ENCODE data around the gene TIMP2. TPM values are rescaled to one million over a fixed set of nuclear protein-coding genes. Genes with fewer than 3 reads are reported as not detected.
A peak's percentile ranks its signal among the peaks of the same experiment; 100 is the strongest.

TIMP2 gene
- total RNA-seq, 4 donors from 2014 or later: 32.2 to 70.7 (median 54.6) TPM

GRCh38 chr17:78817123-78817522, 108.1 kb downstream of the TIMP2 start:
- TF ChIP-seq POLR2A (IDR thresholded peaks at IDR 0.05) (no peak), EP300 (IDR thresholded peaks at IDR 0.05; ENCODE audit: low read depth) (no peak), CTCF (IDR thresholded peaks at IDR 0.05) (no peak), POLR2AphosphoS5 (IDR thresholded peaks at IDR 0.05) (no peak)
- DNase-seq: no peak
- 73 to 81% methylated on average over 3 to 6 of the region's 6 CpGs for WGBS, 2 donors (ENCODE audit: low coverage in 1 of 2)
- intact Hi-C loops (cut with DNase I; ENCODE audit: low total_unique reads) (no loop called here), in situ Hi-C loops (cut with MboI; ENCODE audit: low pct_ligation_motif_present in 1 of 4, low pct_unique_long_range_greater_than_20kb in 1 of 4, low sequenced_read_pairs in 3 of 4) (loop anchor here in 1 of 4 donors (25.0 kb wide), 1 partner anchor 330 kb away; no protein-coding TSS in a partner anchor)
- H3K4me3 ChIP-seq: no peak overlapping the region
- H3K9me3 ChIP-seq: no peaks in the 10 kb centered on the region
- no peaks in the 10 kb centered on the region for H3K27me3 ChIP-seq
- H3K27ac ChIP-seq: peak overlapping the region in 2 of 4 donors; percentile 24 to 62
- H3K4me1 ChIP-seq: peaks cover 0 to 3% (median 0%) of the 10 kb centered on the region in 4 donors
- peaks cover 0 to 70% (median 31%) of the 10 kb centered on the region in 4 donors for H3K36me3 ChIP-seq

GRCh38 chr17:78815696-78816095, 109.5 kb downstream of the TIMP2 start:
- H3K4me3 ChIP-seq: no peak overlapping the region
- WGBS, 2 donors (ENCODE audit: low coverage in 1 of 2): 85 to 88% methylated on average over 5 to 7 of the region's 7 CpGs
- no peak overlapping the region for H3K27ac ChIP-seq
- intact Hi-C loops (cut with DNase I; ENCODE audit: low total_unique reads): no loop called here
- H3K27me3 ChIP-seq: no peaks in the 10 kb centered on the region
- H3K9me3 ChIP-seq: no peaks in the 10 kb centered on the region
- in situ Hi-C loops (cut with MboI; ENCODE audit: low pct_ligation_motif_present in 1 of 4, low pct_unique_long_range_greater_than_20kb in 1 of 4, low sequenced_read_pairs in 3 of 4): loop anchor here in 1 of 4 donors (25.0 kb wide), 1 partner anchor 328 kb away; no protein-coding TSS in a partner anchor
- H3K4me1 ChIP-seq: peaks cover 0 to 3% (median 0%) of the 10 kb centered on the region in 4 donors
- H3K36me3 ChIP-seq: peaks cover 0 to 75% (median 36%) of the 10 kb centered on the region in 4 donors
- TF ChIP-seq EP300 (IDR thresholded peaks at IDR 0.05; ENCODE audit: low read depth) (no peak), CTCF (IDR thresholded peaks at IDR 0.05) (no peak), POLR2A (IDR thresholded peaks at IDR 0.05) (no peak), POLR2AphosphoS5 (IDR thresholded peaks at IDR 0.05) (no peak)
- DNase-seq: no peak

DNA sequence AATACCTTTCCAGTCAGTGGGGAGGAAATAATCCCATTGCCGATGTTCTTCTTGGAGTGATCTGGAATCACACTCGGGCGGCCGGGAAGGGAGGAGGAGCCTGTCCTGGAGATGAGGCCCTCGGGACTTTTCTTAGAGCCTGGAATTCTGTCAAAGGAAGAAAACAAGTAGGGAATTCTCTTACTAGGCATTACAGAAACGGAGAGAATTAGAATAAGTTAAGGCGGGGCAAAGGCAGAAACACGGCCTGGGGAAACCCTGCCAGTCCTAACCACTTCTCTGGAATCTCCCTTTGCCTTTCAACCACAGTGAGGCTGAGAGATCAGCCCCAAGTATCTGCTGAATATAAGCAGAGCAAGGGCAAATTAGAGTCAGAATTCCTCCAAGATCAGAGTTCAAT, 112.3 kb downstream of the TIMP2 start:
- no peak for DNase-seq
- H3K27ac ChIP-seq: peak overlapping the region in 1 of 4 donors; percentile 17
- 84 to 85% methylated on average over 8 of the region's 8 CpGs for WGBS, 2 donors (ENCODE audit: low coverage in 1 of 2)
- H3K9me3 ChIP-seq: no peaks in the 10 kb centered on the region
- no peaks in the 10 kb centered on the region for H3K4me1 ChIP-seq
- intact Hi-C loops (cut with DNase I; ENCODE audit: low total_unique reads) (no loop called here), in situ Hi-C loops (cut with MboI; ENCODE audit: low pct_ligation_motif_present in 1 of 4, low pct_unique_long_range_greater_than_20kb in 1 of 4, low sequenced_read_pairs in 3 of 4) (loop anchor here in 1 of 4 donors (25.0 kb wide), 1 partner anchor 326 kb away; no protein-coding TSS in a partner anchor)
- peaks cover 0 to 68% (median 31%) of the 10 kb centered on the region in 4 donors for H3K36me3 ChIP-seq
- no peak overlapping the region for H3K4me3 ChIP-seq
- TF ChIP-seq EP300 (IDR thresholded peaks at IDR 0.05; ENCODE audit: low read depth) (no peak), POLR2AphosphoS5 (IDR thresholded peaks at IDR 0.05) (no peak), POLR2A (IDR thresholded peaks at IDR 0.05) (no peak), CTCF (IDR thresholded peaks at IDR 0.05) (no peak)
- H3K27me3 ChIP-seq: no peaks in the 10 kb centered on the region

GRCh38 chr17:78808163-78808562, 117.0 kb downstream of the TIMP2 start:
- WGBS, 2 donors (ENCODE audit: low coverage in 1 of 2): 93 to 100% methylated on average over 2 to 4 of the region's 4 CpGs
- H3K36me3 ChIP-seq: peaks cover 0 to 74% (median 24%) of the 10 kb centered on the region in 4 donors
- no peaks in the 10 kb centered on the region for H3K9me3 ChIP-seq
- intact Hi-C loops (cut with DNase I; ENCODE audit: low total_unique reads) (no loop called here), in situ Hi-C loops (cut with MboI; ENCODE audit: low pct_ligation_motif_present in 1 of 4, low pct_unique_long_range_greater_than_20kb in 1 of 4, low sequenced_read_pairs in 3 of 4) (loop anchor here in 1 of 4 donors (25.0 kb wide), 1 partner anchor 321 kb away; no protein-coding TSS in a partner anchor)
- no peak overlapping the region for H3K27ac ChIP-seq
- H3K4me3 ChIP-seq: no peak overlapping the region
- H3K4me1 ChIP-seq: no peaks in the 10 kb centered on the region
- TF ChIP-seq POLR2AphosphoS5 (IDR thresholded peaks at IDR 0.05): no peak
- no peak for TF ChIP-seq EP300 (IDR thresholded peaks at IDR 0.05; ENCODE audit: low read depth)
- TF ChIP-seq POLR2A (IDR thresholded peaks at IDR 0.05): no peak
- TF ChIP-seq CTCF (IDR thresholded peaks at IDR 0.05): no peak
- DNase-seq: no peak
- H3K27me3 ChIP-seq: no peaks in the 10 kb centered on the region
